Cardiac muscle cell (in vitro differentiated cells and primary cell): ENCODE measurements around the gene MGST2. TPM values are rescaled to one million over a fixed set of nuclear protein-coding genes. Genes with fewer than 3 reads are reported as not detected.
A peak's percentile ranks its signal among the peaks of the same experiment; 100 is the strongest.

ENCODE experiments used
- DNase-seq, 2 donors: peaks; one replicate each; pipeline versions ENCODE4 v3.0.0 to v3.0.0-alpha.2; 2010 to 2017; ENCODE audit warnings: low read depth in 1 of 2, low spot score in 1 of 2
- H3K27ac ChIP-seq: fragments of 200-600 bp; sonication (generic); 2 replicates; pipeline ENCODE4 v1.5.1; 2016
- H3K27me3 ChIP-seq: fragments of 200-600 bp; sonication (generic); 2 replicates; pipeline ENCODE4 v1.6.0; 2016; ENCODE audit warnings: control low read depth
- H3K36me3 ChIP-seq: fragments of 200-600 bp; sonication (generic); 2 replicates; pipeline ENCODE4 v1.5.1; 2016; ENCODE audit warnings: control low read depth
- H3K4me1 ChIP-seq: fragments of 200-600 bp; sonication (generic); 2 replicates; pipeline ENCODE4 v1.8.1; 2017; ENCODE audit warnings: low read depth, mild to moderate bottlenecking, mixed run types
- H3K4me3 ChIP-seq: fragments of 200-600 bp; sonication (generic); 2 replicates; pipeline ENCODE4 v1.5.1; 2016; ENCODE audit warnings: mild to moderate bottlenecking
- H3K9me3 ChIP-seq: fragments of 200-600 bp; sonication (generic); 2 replicates; pipeline ENCODE4 v1.5.1; 2017; ENCODE audit warnings: low read depth, mild to moderate bottlenecking, control low read depth
- polyA plus RNA-seq: library from polyadenylated mRNA; unstranded; fragments of >200 nt; fragmentation: Nextera tagmentation; extraction: Ambion mirVana; gene quantifications from 2 replicates; pipeline ENCODE4 v1.2.1, GENCODE V29; 2016
- total RNA-seq: library from RNA; depleted of rRNA; stranded (reverse); fragments of >200 nt; gene quantifications from 2 replicates; pipeline ENCODE4 v1.2.3, GENCODE V29; 2016
- TF ChIP-seq, protein P1 (sequence below): IDR thresholded peaks from 2 replicates; pipeline ENCODE4 v1.5.1; 2012; ENCODE audit warnings: low read depth, mild to moderate bottlenecking, low read length

Gene MGST2
- total and polyA plus RNA-seq, 2 experiments from 2014 or later = 36.5 to 90.8 TPM

DNA sequence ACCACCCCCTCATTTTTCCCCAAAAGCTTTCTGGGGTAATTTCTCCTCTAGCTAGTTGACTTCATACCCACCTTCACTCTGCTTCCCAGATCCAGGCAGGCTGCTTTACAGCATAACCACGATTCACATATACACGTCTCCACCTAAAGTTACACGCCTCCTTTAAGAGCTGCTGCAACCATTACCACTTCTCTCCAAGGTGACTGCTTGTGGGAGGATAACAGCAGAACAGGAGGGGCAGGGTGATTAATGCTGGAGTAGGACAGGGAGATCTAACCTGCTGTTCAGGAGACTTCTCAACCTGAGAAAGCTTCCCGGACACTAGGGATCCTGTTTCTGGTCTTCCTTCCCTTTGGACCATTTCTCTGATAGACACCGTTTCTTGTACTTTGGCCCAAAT, 77.4 kb downstream of the MGST2 start:
- TF ChIP-seq, protein P1, sequence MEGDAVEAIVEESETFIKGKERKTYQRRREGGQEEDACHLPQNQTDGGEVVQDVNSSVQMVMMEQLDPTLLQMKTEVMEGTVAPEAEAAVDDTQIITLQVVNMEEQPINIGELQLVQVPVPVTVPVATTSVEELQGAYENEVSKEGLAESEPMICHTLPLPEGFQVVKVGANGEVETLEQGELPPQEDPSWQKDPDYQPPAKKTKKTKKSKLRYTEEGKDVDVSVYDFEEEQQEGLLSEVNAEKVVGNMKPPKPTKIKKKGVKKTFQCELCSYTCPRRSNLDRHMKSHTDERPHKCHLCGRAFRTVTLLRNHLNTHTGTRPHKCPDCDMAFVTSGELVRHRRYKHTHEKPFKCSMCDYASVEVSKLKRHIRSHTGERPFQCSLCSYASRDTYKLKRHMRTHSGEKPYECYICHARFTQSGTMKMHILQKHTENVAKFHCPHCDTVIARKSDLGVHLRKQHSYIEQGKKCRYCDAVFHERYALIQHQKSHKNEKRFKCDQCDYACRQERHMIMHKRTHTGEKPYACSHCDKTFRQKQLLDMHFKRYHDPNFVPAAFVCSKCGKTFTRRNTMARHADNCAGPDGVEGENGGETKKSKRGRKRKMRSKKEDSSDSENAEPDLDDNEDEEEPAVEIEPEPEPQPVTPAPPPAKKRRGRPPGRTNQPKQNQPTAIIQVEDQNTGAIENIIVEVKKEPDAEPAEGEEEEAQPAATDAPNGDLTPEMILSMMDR = no peak
- H3K36me3 ChIP-seq = no peaks in the 10 kb centered on the region
- no peak for DNase-seq

DNA sequence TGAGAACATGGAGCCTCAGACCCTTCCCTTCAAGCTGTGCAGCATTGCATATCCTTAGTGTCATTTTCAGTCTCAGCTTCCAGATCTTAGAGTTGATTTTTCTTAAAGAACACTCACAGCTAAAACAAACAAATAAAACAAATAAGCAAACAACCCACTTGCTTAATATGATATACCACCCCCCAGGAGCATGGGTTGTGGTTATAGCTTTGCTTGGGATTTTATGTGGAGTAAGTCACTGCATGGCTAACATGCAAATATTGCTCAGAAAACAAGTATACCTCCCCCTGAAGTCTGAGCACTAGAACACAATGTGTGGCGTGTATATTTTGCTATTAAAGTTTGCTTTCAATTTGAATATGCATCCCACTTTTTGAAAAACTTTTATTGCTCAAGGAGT, 78.6 kb downstream of the MGST2 start:
- H3K4me3 ChIP-seq = no peak overlapping the region
- peaks cover 68% of the 10 kb centered on the region for H3K4me1 ChIP-seq
- TF ChIP-seq, protein P1 = no peak
- no peaks in the 10 kb centered on the region for H3K36me3 ChIP-seq
- no peaks in the 10 kb centered on the region for H3K27me3 ChIP-seq
- H3K27ac ChIP-seq = peak overlapping the region; percentile 52
- no peak for DNase-seq
- no peaks in the 10 kb centered on the region for H3K9me3 ChIP-seq

More for the DNA sequence above, 77.4 kb downstream of the MGST2 start:
- no peak overlapping the region for H3K4me3 ChIP-seq
- H3K4me1 ChIP-seq = peaks cover 70% of the 10 kb centered on the region
- H3K27me3 ChIP-seq = no peaks in the 10 kb centered on the region
- H3K27ac ChIP-seq = peak overlapping the region; percentile 27
- H3K9me3 ChIP-seq = no peaks in the 10 kb centered on the region

GRCh38 chr4:139745111-139745639, 79.6 kb downstream of the MGST2 start:
- H3K27ac ChIP-seq = peak overlapping the region; percentile 52
- no peak overlapping the region for H3K4me3 ChIP-seq
- no peaks in the 10 kb centered on the region for H3K27me3 ChIP-seq
- H3K36me3 ChIP-seq = no peaks in the 10 kb centered on the region
- peaks cover 68% of the 10 kb centered on the region for H3K4me1 ChIP-seq
- TF ChIP-seq, protein P1 = no peak
- no peak for DNase-seq
- no peaks in the 10 kb centered on the region for H3K9me3 ChIP-seq

DNA sequence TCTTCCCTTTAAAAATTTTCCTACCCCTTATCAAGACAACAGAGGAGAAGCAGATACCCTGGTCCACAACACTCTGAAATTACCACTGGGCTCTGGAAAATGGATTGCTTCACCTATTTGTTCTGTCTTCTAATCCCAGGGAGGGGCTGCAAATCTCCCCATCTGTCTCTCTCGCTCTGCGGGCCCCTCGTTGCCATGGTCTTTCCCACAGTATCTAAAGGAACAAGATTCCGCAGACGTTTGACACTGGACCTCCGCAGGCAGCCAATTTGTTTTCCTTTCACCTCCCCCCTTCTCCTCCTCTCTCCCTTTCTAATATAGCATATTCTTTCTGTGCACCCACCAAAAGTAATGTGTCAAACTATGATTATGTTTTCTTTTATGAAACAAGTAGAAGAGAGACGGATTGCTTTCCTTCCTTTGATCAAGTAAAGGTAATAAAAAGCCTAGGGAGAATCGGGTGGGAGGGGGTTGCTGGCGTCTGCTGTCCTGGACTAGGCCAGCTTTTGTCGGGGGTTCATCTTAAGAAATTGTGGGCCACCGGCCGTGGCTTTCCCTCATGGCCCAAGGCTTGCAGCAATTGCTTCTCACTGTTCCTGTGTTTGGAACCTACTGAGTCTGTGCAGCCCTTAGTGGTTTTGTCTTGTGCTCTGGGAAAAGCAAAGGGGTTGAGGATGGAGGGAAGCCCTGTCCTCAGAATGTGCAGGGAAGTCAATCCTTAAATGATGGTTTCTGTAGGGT, 81.0 kb downstream of the MGST2 start:
- peak in 1 of 2 donors; percentile 59 for DNase-seq
- H3K9me3 ChIP-seq = no peaks in the 10 kb centered on the region
- H3K27me3 ChIP-seq = no peaks in the 10 kb centered on the region
- TF ChIP-seq, protein P1 = no peak
- H3K4me3 ChIP-seq = no peak overlapping the region
- H3K36me3 ChIP-seq = no peaks in the 10 kb centered on the region
- H3K4me1 ChIP-seq = peaks cover 68% of the 10 kb centered on the region
- H3K27ac ChIP-seq = peak overlapping the region; percentile 54

DNA sequence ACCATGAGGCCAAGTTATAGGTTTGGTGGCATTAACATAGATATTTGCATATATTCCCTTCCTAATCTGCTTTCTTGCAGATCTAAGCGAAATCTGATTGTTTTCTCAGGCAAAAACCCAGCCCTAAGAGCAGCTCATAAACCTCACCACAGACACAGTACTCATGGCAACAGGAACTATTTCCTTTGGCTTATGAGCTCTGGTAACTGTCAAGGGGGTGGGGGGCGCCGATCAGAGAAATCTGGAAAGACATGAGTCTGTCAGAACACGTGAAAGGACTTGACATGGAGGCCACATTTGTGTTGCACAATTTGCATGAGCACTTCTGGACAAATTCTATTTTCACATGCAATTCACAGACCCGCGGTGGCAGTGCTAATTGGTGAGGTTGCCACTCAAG, 83.7 kb downstream of the MGST2 start:
- Histone ChIP-seq H3K27ac (no peak overlapping the region), H3K36me3 (no peaks in the 10 kb centered on the region), H3K4me1 (peaks cover 56% of the 10 kb centered on the region), H3K9me3 (no peaks in the 10 kb centered on the region), H3K27me3 (no peaks in the 10 kb centered on the region), H3K4me3 (no peak overlapping the region)
- no peak for DNase-seq
- TF ChIP-seq, protein P1 = no peak
